ENCODE data around the gene METTL2B.
"Not testable (repeated sequence)": the region's sequence is repeated elsewhere in the genome, so short reads cannot be mapped to it uniquely, and the experiment has no call there.

Gene METTL2B

GRCh38 chr7:128550920-128551319 lies 74.4 kb downstream of the METTL2B start:
- in situ Hi-C loops (cut with HindIII; ENCODE audit: low sequenced_read_pairs): no loop called here
- no peak for TF ChIP-seq CTCF (IDR thresholded peaks at IDR 0.05; ENCODE audit: low read depth, low read length, missing control alignments)
- H3K4me3 ChIP-seq (ENCODE audit: low read depth, low read length): no peak overlapping the region
- DNase-seq (ENCODE audit: low read depth): no peak

GRCh38 chr7:128554394-128554793 lies 77.8 kb downstream of the METTL2B start:
- in situ Hi-C loops (cut with HindIII; ENCODE audit: low sequenced_read_pairs); DNase-seq (ENCODE audit: low read depth); H3K4me3 ChIP-seq (ENCODE audit: low read depth, low read length): not testable (repeated sequence)
